HFFc6 (cell line): ENCODE data around the gene CAPZA3. TPM values are rescaled to one million over a fixed set of nuclear protein-coding genes. Genes with fewer than 3 reads are reported as not detected.

Experiments
- DNase-seq: peaks from one replicate; pipeline ENCODE4 v3.0.0-alpha.2; 2018
- H3K27ac Mint-ChIP-seq: 2 replicates; pipeline ENCODE4 v1.8.0; 2020; ENCODE audit warnings: mild to moderate bottlenecking, mixed read lengths
- H3K27me3 Mint-ChIP-seq: 2 replicates; pipeline ENCODE4 v1.8.0; 2021; ENCODE audit warnings: mild to moderate bottlenecking, moderate library complexity, mixed read lengths; ENCODE audit not compliant: insufficient read depth
- H3K36me3 Mint-ChIP-seq: 2 replicates; pipeline ENCODE4 v1.8.0; 2021; ENCODE audit warnings: low read depth, mixed read lengths
- H3K4me1 Mint-ChIP-seq: 2 replicates; pipeline ENCODE4 v1.8.0; 2020; ENCODE audit warnings: low read depth, mixed read lengths
- H3K4me3 Mint-ChIP-seq: 2 replicates; pipeline ENCODE4 v1.8.0; 2020; ENCODE audit warnings: mild to moderate bottlenecking, moderate library complexity, mixed read lengths
- H3K9me3 Mint-ChIP-seq: 2 replicates; pipeline ENCODE4 v1.8.0; 2020; ENCODE audit warnings: mild to moderate bottlenecking, mixed read lengths
- CTCF ChIP-seq: fragments of 200-600 bp; sonication (generic); IDR thresholded peaks from 2 replicates; pipeline ENCODE4 v1.5.0; 2021; ENCODE audit warnings: antibody characterized with exemption, mild to moderate bottlenecking
- total RNA-seq, 6 experiments: library from RNA; stranded (reverse); fragmentation: NEBNext Ultra II Directional; extraction: Animal tissue kit (Norgen Biotek cat#: 25700); gene quantifications; 2 replicates in 1 of 6; 3 replicates in 5 of 6; pipeline ENCODE4 v1.2.3, GENCODE V29; 2021

The CAPZA3 gene
- total RNA-seq, 6 experiments from 2014 or later, result not detected

- H3K4me3 Mint-ChIP-seq, result no peak overlapping the region
- peaks cover 5% of the 10 kb centered on the region; the same call in 1 of the 2 replicates for H3K36me3 Mint-ChIP-seq
- H3K27ac Mint-ChIP-seq, result no peak overlapping the region
- peaks cover 34% of the 10 kb centered on the region for H3K4me1 Mint-ChIP-seq
- DNase-seq, result no peak
- H3K9me3 Mint-ChIP-seq, result no peaks in the 10 kb centered on the region
- H3K27me3 Mint-ChIP-seq, result no peaks in the 10 kb centered on the region
- no peak for TF ChIP-seq CTCF
Observed at GRCh38 chr12:18703321-18703720, 34.6 kb upstream of the CAPZA3 start.

GRCh38 chr12:18703911-18704310, 34.0 kb upstream of the CAPZA3 start:
- Mint-ChIP-seq H3K27me3 (no peaks in the 10 kb centered on the region), H3K27ac (no peak overlapping the region; the same call in 1 of the 2 replicates), H3K4me1 (peaks cover 32% of the 10 kb centered on the region), H3K9me3 (no peaks in the 10 kb centered on the region), H3K4me3 (no peak overlapping the region), H3K36me3 (peaks cover 5% of the 10 kb centered on the region; the same call in 1 of the 2 replicates)
- no peak for DNase-seq
- TF ChIP-seq CTCF, result no peak

- H3K36me3 Mint-ChIP-seq, result peaks cover 5% of the 10 kb centered on the region; the same call in 1 of the 2 replicates
- H3K4me1 Mint-ChIP-seq, result peaks cover 19% of the 10 kb centered on the region
- no peaks in the 10 kb centered on the region for H3K27me3 Mint-ChIP-seq
- no peak; the same call in none of the 2 replicates for TF ChIP-seq CTCF
- H3K27ac Mint-ChIP-seq, result no peak overlapping the region
- H3K9me3 Mint-ChIP-seq, result no peaks in the 10 kb centered on the region
- no peak overlapping the region for H3K4me3 Mint-ChIP-seq
- no peak for DNase-seq
Observed at GRCh38 chr12:18706798-18707197, 31.1 kb upstream of the CAPZA3 start.

- no peak for TF ChIP-seq CTCF
- H3K27ac Mint-ChIP-seq, result no peak overlapping the region
- H3K4me3 Mint-ChIP-seq, result no peak overlapping the region
- DNase-seq, result no peak
- no peaks in the 10 kb centered on the region for H3K9me3 Mint-ChIP-seq
- peaks cover 29% of the 10 kb centered on the region for H3K4me1 Mint-ChIP-seq
- H3K36me3 Mint-ChIP-seq, result no peaks in the 10 kb centered on the region
- H3K27me3 Mint-ChIP-seq, result no peaks in the 10 kb centered on the region; the same call in 1 of the 2 replicates
Observed at GRCh38 chr12:18716236-18716635, 21.7 kb upstream of the CAPZA3 start.

GRCh38 chr12:18718462-18718861, 19.5 kb upstream of the CAPZA3 start:
- H3K4me1 Mint-ChIP-seq, result peaks cover 38% of the 10 kb centered on the region
- no peaks in the 10 kb centered on the region for H3K9me3 Mint-ChIP-seq
- H3K4me3 Mint-ChIP-seq, result no peak overlapping the region
- DNase-seq, result no peak
- TF ChIP-seq CTCF, result no peak
- no peaks in the 10 kb centered on the region for H3K36me3 Mint-ChIP-seq
- no peaks in the 10 kb centered on the region; the same call in 1 of the 2 replicates for H3K27me3 Mint-ChIP-seq
- H3K27ac Mint-ChIP-seq, result no peak overlapping the region; the same call in 1 of the 2 replicates
